NCI-H2227 (cell line): ENCODE measurements around the gene ARID1B.

ENCODE experiments used
- DNase-seq: peaks from one replicate; lab custom pipeline; 2025; ENCODE audit not compliant: unreplicated experiment; lab: John Stamatoyannopoulos, UW

ARID1B gene

GRCh38 chr6:156901309-156902019, 124.3 kb downstream of the ARID1B start:
- peak; percentile 15 for DNase-seq

- DNase-seq = no peak
These were observed 125.6 kb downstream of the ARID1B start for GRCh38 chr6:156902782-156903181.

GRCh38 chr6:156904176-156904967, 127.2 kb downstream of the ARID1B start:
- DNase-seq = no peak

- no peak for DNase-seq
These were observed 128.6 kb downstream of the ARID1B start for GRCh38 chr6:156905801-156906200.

GRCh38 chr6:156906451-156906850, 129.3 kb downstream of the ARID1B start:
- no peak for DNase-seq

- DNase-seq = no peak
These were observed 132.2 kb downstream of the ARID1B start for GRCh38 chr6:156909212-156910010.

- no peak for DNase-seq
These were observed 132.8 kb downstream of the ARID1B start for GRCh38 chr6:156910011-156910334.

- no peak for DNase-seq
These were observed 133.8 kb downstream of the ARID1B start for GRCh38 chr6:156910938-156911337.

GRCh38 chr6:156911581-156911980, 134.4 kb downstream of the ARID1B start:
- DNase-seq = no peak

GRCh38 chr6:156912431-156912830, 135.3 kb downstream of the ARID1B start:
- DNase-seq = no peak

- no peak for DNase-seq
These were observed 137.0 kb downstream of the ARID1B start for GRCh38 chr6:156914181-156914580.

- DNase-seq = no peak
These were observed 139.1 kb downstream of the ARID1B start for GRCh38 chr6:156916130-156916801.

- DNase-seq = no peak
These were observed 140.0 kb downstream of the ARID1B start for GRCh38 chr6:156917213-156917612.

GRCh38 chr6:156918647-156919046, 141.5 kb downstream of the ARID1B start:
- no peak for DNase-seq

- DNase-seq = no peak
These were observed 142.2 kb downstream of the ARID1B start for GRCh38 chr6:156919370-156919769.

- no peak for DNase-seq
These were observed 142.7 kb downstream of the ARID1B start for GRCh38 chr6:156919814-156920369.

- no peak for DNase-seq
These were observed 147.1 kb downstream of the ARID1B start for GRCh38 chr6:156924246-156924645.

- no peak for DNase-seq
These were observed 147.8 kb downstream of the ARID1B start for GRCh38 chr6:156925026-156925425.

- DNase-seq = no peak
These were observed 148.8 kb downstream of the ARID1B start for GRCh38 chr6:156925718-156926607.

- no peak for DNase-seq
These were observed 150.9 kb downstream of the ARID1B start for GRCh38 chr6:156928126-156928525.
